Fibroblast of peridontal ligament (primary cell): ENCODE measurements around the gene TULP4.

Experiments
- DNase-seq: peaks from one replicate; pipeline ENCODE4 v3.0.0-alpha.2; 2010; ENCODE audit errors: extremely low read depth

TULP4 gene

GRCh38 chr6:158357570-158358216, 45.4 kb downstream of the TULP4 start:
- DNase-seq: no peak

- no peak for DNase-seq
Measured at GRCh38 chr6:158358450-158359077, 46.3 kb downstream of the TULP4 start.

- no peak for DNase-seq
Measured at GRCh38 chr6:158361068-158361467, 48.8 kb downstream of the TULP4 start.

GRCh38 chr6:158361961-158362669, 49.9 kb downstream of the TULP4 start:
- DNase-seq: peak; percentile 87

- DNase-seq: no peak
Measured at GRCh38 chr6:158366363-158366762, 54.1 kb downstream of the TULP4 start.

GRCh38 chr6:158367816-158368215, 55.6 kb downstream of the TULP4 start:
- no peak for DNase-seq

GRCh38 chr6:158369241-158369640, 57.0 kb downstream of the TULP4 start:
- DNase-seq: no peak

GRCh38 chr6:158370805-158371204, 58.5 kb downstream of the TULP4 start:
- no peak for DNase-seq

- DNase-seq: no peak
Measured at GRCh38 chr6:158371261-158371660, 59.0 kb downstream of the TULP4 start.

GRCh38 chr6:158372574-158372973, 60.3 kb downstream of the TULP4 start:
- no peak for DNase-seq

GRCh38 chr6:158373214-158373613, 60.9 kb downstream of the TULP4 start:
- no peak for DNase-seq

- DNase-seq: no peak
Measured at GRCh38 chr6:158374020-158374419, 61.8 kb downstream of the TULP4 start.

GRCh38 chr6:158376631-158377081, 64.4 kb downstream of the TULP4 start:
- peak; percentile 70 for DNase-seq

- peak; percentile 64 for DNase-seq
Measured at GRCh38 chr6:158377860-158378259, 65.6 kb downstream of the TULP4 start.

GRCh38 chr6:158379336-158379735, 67.1 kb downstream of the TULP4 start:
- DNase-seq: no peak

GRCh38 chr6:158381214-158381613, 68.9 kb downstream of the TULP4 start:
- DNase-seq: no peak

GRCh38 chr6:158382491-158382890, 70.2 kb downstream of the TULP4 start:
- no peak for DNase-seq

GRCh38 chr6:158383057-158383456, 70.8 kb downstream of the TULP4 start:
- DNase-seq: no peak

GRCh38 chr6:158383542-158383941, 71.3 kb downstream of the TULP4 start:
- DNase-seq: peak; percentile 18

GRCh38 chr6:158384671-158385110, 72.4 kb downstream of the TULP4 start:
- no peak for DNase-seq

GRCh38 chr6:158387036-158387435, 74.8 kb downstream of the TULP4 start:
- peak; percentile 10 for DNase-seq

GRCh38 chr6:158387578-158387977, 75.3 kb downstream of the TULP4 start:
- no peak for DNase-seq

- DNase-seq: no peak
Measured at GRCh38 chr6:158388727-158389126, 76.5 kb downstream of the TULP4 start.
